ENCODE measurements around the gene DIAPH2. TPM values are rescaled to one million over a fixed set of nuclear protein-coding genes. Genes with fewer than 3 reads are reported as not detected.

Gene DIAPH2
- total RNA-seq, 2 donors from 2014 or later: 11.6 to 12.7 TPM

DNA sequence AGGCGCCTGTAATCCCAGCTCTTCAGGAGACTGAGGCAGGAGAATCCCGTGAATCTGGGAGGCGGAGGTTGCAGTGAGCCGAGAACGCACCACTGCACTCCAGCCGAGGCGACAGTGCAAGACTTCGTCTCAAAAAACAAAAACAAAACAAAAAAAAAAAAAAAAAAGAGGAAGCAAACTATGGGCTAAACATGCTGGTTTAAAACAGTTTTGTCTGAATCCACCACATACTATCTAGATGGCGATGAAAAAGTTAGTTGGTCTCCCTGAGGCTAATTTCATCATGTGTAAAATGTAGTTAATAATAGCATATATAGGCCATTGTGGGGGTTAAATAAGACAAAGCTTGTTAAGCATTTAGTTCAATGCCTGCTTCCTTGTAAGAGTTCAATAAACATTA, 650.2 kb downstream of the DIAPH2 start:
- H3K4me3 ChIP-seq: no peak overlapping the region
- H3K9me3 ChIP-seq: no peaks in the 10 kb centered on the region
- H3K27me3 ChIP-seq: no peaks in the 10 kb centered on the region
- H3K27ac ChIP-seq: no peak overlapping the region
- H3K36me3 ChIP-seq: no peaks in the 10 kb centered on the region
- no peak for DNase-seq (ENCODE audit: low spot score)
- H3K4me1 ChIP-seq: no peaks in the 10 kb centered on the region
- no peak for TF ChIP-seq CTCF (IDR thresholded peaks at IDR 0.05)

DNA sequence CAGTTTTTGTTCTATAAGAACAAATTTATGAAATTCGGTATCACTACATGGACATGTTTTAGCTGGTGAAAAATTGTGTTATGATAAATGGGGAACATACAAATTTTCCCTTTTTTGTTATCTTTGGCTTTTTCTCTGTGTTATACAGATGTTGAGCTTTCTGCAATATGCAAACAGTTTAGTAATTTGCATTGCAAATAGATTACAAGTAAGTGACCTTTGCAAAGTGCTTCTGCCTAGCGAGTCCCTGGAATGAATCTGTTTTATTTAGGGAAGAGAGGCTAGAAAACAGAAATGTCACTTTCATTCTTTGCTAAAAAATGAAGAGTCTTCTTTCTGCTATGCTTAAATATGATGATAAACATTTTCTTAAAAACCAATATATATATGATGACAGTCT, 660.1 kb downstream of the DIAPH2 start:
- DNase-seq (ENCODE audit: low spot score): no peak
- Histone ChIP-seq H3K4me3 (no peak overlapping the region), H3K27me3 (no peaks in the 10 kb centered on the region), H3K4me1 (no peaks in the 10 kb centered on the region), H3K9me3 (no peaks in the 10 kb centered on the region), H3K36me3 (no peaks in the 10 kb centered on the region), H3K27ac (no peak overlapping the region)
- no peak for TF ChIP-seq CTCF (IDR thresholded peaks at IDR 0.05)

GRCh38 chrX:97358941-97359340, 674.3 kb downstream of the DIAPH2 start:
- TF ChIP-seq CTCF (IDR thresholded peaks at IDR 0.05): no peak
- no peak for DNase-seq (ENCODE audit: low spot score)
- H3K4me1 ChIP-seq: no peaks in the 10 kb centered on the region
- H3K27me3 ChIP-seq: no peaks in the 10 kb centered on the region
- H3K36me3 ChIP-seq: no peaks in the 10 kb centered on the region
- no peak overlapping the region for H3K4me3 ChIP-seq
- no peaks in the 10 kb centered on the region for H3K9me3 ChIP-seq
- H3K27ac ChIP-seq: no peak overlapping the region

DNA sequence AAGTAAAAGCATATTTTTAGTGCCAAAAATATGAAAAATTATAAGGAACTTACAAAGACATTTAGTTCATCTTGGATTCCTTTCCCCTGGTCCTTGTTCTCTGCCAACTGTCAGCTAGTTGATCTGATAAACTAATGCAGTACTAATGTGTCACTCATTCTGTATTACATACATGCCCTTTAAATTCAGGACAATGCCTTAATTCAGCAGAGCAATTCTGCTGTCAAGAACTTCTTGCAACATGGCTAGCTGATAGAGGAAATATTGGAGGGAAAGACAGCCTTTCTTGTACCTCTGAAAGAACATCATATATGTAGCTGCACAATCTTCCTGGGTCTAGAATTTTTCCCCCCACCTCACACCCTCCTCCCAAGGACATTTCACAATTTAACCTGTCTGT, 679.2 kb downstream of the DIAPH2 start:
- DNase-seq (ENCODE audit: low spot score): no peak
- TF ChIP-seq CTCF (IDR thresholded peaks at IDR 0.05): no peak
- H3K4me3 ChIP-seq: no peak overlapping the region
- H3K27me3 ChIP-seq: no peaks in the 10 kb centered on the region
- H3K27ac ChIP-seq: no peak overlapping the region
- no peaks in the 10 kb centered on the region for H3K4me1 ChIP-seq
- no peaks in the 10 kb centered on the region for H3K9me3 ChIP-seq
- no peaks in the 10 kb centered on the region for H3K36me3 ChIP-seq

DNA sequence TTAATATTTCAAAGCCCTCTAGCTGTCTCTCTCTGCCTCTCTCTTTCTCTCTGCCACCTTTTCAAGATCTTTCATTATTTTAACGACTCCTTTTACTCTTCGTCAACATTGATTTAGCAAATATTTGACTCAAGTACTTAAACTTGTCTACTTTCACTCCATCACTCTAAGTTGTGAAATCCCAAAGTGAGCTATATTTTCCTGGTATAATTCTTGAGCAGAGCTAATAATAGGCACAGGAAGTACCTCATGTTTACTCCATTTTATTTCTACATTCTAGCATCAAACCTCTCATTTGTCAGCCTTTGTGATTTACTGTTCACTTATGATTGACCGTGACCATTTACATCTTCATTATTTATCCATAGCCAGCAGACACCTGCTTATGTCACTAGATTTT, 681.6 kb downstream of the DIAPH2 start:
- no peaks in the 10 kb centered on the region for H3K36me3 ChIP-seq
- no peak overlapping the region for H3K4me3 ChIP-seq
- H3K27ac ChIP-seq: no peak overlapping the region
- no peak for TF ChIP-seq CTCF (IDR thresholded peaks at IDR 0.05)
- no peaks in the 10 kb centered on the region for H3K27me3 ChIP-seq
- H3K9me3 ChIP-seq: no peaks in the 10 kb centered on the region
- no peaks in the 10 kb centered on the region for H3K4me1 ChIP-seq
- DNase-seq (ENCODE audit: low spot score): no peak

DNA sequence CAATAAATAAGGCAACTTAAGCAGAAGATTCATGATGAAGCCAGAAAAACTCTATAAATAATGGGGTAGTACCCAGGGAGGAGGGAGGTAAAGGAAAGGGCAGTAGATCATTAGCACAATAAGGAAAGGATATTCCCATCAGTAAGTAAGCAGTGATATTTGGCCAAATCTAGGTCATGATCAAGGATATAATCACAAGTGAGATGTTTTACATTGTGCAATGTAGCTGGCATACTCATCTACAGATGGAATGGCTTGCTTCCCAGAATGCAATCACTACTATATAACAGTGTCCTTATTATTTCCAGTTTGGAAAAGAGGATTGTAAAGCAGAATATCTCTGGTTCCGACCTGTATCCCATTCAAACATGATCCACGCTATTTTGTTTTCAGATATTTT, 682.5 kb downstream of the DIAPH2 start:
- no peaks in the 10 kb centered on the region for H3K36me3 ChIP-seq
- H3K9me3 ChIP-seq: no peaks in the 10 kb centered on the region
- no peak overlapping the region for H3K4me3 ChIP-seq
- H3K4me1 ChIP-seq: no peaks in the 10 kb centered on the region
- TF ChIP-seq CTCF (IDR thresholded peaks at IDR 0.05): no peak
- DNase-seq (ENCODE audit: low spot score): no peak
- H3K27ac ChIP-seq: no peak overlapping the region
- H3K27me3 ChIP-seq: no peaks in the 10 kb centered on the region
